ENCODE results near the gene MTCH2.

Gene MTCH2

GRCh38 chr11:47589118-47589517 is 53.2 kb downstream of the MTCH2 start:
- no peak for DNase-seq

- no peak for DNase-seq
These were observed 54.5 kb downstream of the MTCH2 start for GRCh38 chr11:47587723-47588326.

- DNase-seq = no peak
These were observed 55.2 kb downstream of the MTCH2 start for GRCh38 chr11:47587039-47587716.

GRCh38 chr11:47586098-47586855 is 56.1 kb downstream of the MTCH2 start, which contains the start of gene FAM180B:
FAM180B (plus strand) TSS chr11:47586678; CDS start chr11:47586769, 91 bp downstream.
- no peak for DNase-seq

- no peak for DNase-seq
These were observed 58.5 kb downstream of the MTCH2 start for GRCh38 chr11:47583844-47584243.

GRCh38 chr11:47578524-47579494 is 63.5 kb downstream of the MTCH2 start, which contains the start of the genes KBTBD4 and NDUFS3:
KBTBD4 (minus strand) TSS chr11:47578970; CDS start chr11:47578951, 19 bp downstream.
NDUFS3 (plus strand) TSS chr11:47579074; CDS start chr11:47579092, 18 bp downstream.
- DNase-seq = peak; percentile 92

GRCh38 chr11:47577460-47578041 is 64.8 kb downstream of the MTCH2 start:
- DNase-seq = no peak

GRCh38 chr11:47573321-47573720 is 69.0 kb downstream of the MTCH2 start:
- DNase-seq = no peak

- DNase-seq = no peak
These were observed 69.6 kb downstream of the MTCH2 start for GRCh38 chr11:47572715-47573255.

GRCh38 chr11:47571895-47572294 is 70.5 kb downstream of the MTCH2 start:
- DNase-seq = no peak

- no peak for DNase-seq
These were observed 71.0 kb downstream of the MTCH2 start for GRCh38 chr11:47571357-47571729.

GRCh38 chr11:47570651-47571356 is 71.6 kb downstream of the MTCH2 start:
- no peak for DNase-seq

GRCh38 chr11:47569646-47570045 is 72.7 kb downstream of the MTCH2 start:
- DNase-seq = no peak
